A549 (cell line): ENCODE data around the gene SPDYE17.
"Not testable (repeated sequence)": the region's sequence is repeated elsewhere in the genome, so short reads cannot be mapped to it uniquely, and the experiment has no call there.

ENCODE experiments used
- EHMT2 ChIP-seq: fragments of 200-600 bp; sonication (generic); IDR thresholded peaks from 2 replicates; pipeline ENCODE4 v1.6.1; 2016; ENCODE audit warnings: antibody characterized with exemption, low read depth, mild to moderate bottlenecking, moderate library complexity
- EP300 ChIP-seq, 2 experiments: fragments of >200 bp; sonication (Bioruptor Twin); formaldehyde crosslinking; IDR thresholded peaks; 2 replicates in 1 of 2; 3 replicates in 1 of 2; pipeline ENCODE4 v1.6.1; 2016 to 2017
- HOXA7 ChIP-seq: fragments of 250-450 bp; sonication (Bioruptor Pico); IDR thresholded peaks from 2 replicates; pipeline ENCODE4 v1.5.0; 2020; ENCODE audit warnings: mild to moderate bottlenecking, moderate library complexity
- KDM5A ChIP-seq: fragments of 200-600 bp; sonication (generic); IDR thresholded peaks from 2 replicates; pipeline ENCODE4 v1.6.1; 2016; ENCODE audit warnings: antibody characterized with exemption, mild to moderate bottlenecking
- MYC ChIP-seq: IDR thresholded peaks from 2 replicates; pipeline ENCODE4 v1.6.1; 2012; ENCODE audit warnings: mild to moderate bottlenecking, inconsistent platforms, low read length, improper control_type of control experiment, borderline replicate concordance
- RAD21 ChIP-seq, 2 experiments: fragments of >200 bp in 1 of 2; sonication (Bioruptor Twin) in 1 of 2; formaldehyde crosslinking in 1 of 2; IDR thresholded peaks in 1 of 2; conservative IDR thresholded peaks in 1 of 2; 2 replicates in 1 of 2; 3 replicates in 1 of 2; pipeline ENCODE4 v1.6.1; 2012 to 2018; ENCODE audit warnings: inconsistent platforms in 1 of 2
- SREBF2 ChIP-seq: fragments of 450-650 bp; IDR thresholded peaks from 2 replicates; pipeline ENCODE4 v1.6.1; 2014; ENCODE audit warnings: mild to moderate bottlenecking, moderate library complexity
- TFCP2L1 ChIP-seq: fragments of 250-450 bp; sonication (Bioruptor Pico); IDR thresholded peaks from 2 replicates; pipeline ENCODE4 v1.5.0; 2021; ENCODE audit warnings: mild to moderate bottlenecking
- ZFP36 ChIP-seq: fragments of 450-650 bp; IDR thresholded peaks from 2 replicates; pipeline ENCODE4 v1.6.1; 2014; ENCODE audit warnings: borderline replicate concordance; ENCODE audit not compliant: partially characterized antibody
- TF ChIP-seq, protein P1 (sequence below): fragments of >200 bp; sonication (Bioruptor Twin); formaldehyde crosslinking; IDR thresholded peaks from 3 replicates; pipeline ENCODE4 v1.5.1; 2016
- TF ChIP-seq, protein P2 (sequence below): IDR thresholded peaks from 2 replicates; pipeline ENCODE4 v1.6.1; 2012
- TF ChIP-seq, protein P3 (sequence below): fragments of 200-600 bp; sonication (generic); IDR thresholded peaks from 2 replicates; pipeline ENCODE4 v1.6.1; 2016; ENCODE audit warnings: antibody characterized with exemption, mild to moderate bottlenecking, moderate library complexity
- TF ChIP-seq, protein P4 (sequence below): IDR thresholded peaks from 2 replicates; pipeline ENCODE4 v1.6.1; 2012
- TF ChIP-seq, protein P5 (sequence below): fragments of 250-450 bp; sonication (Bioruptor Pico); IDR thresholded peaks from 2 replicates; pipeline ENCODE4 v1.5.0; 2020; ENCODE audit warnings: low read depth, mild to moderate bottlenecking, moderate library complexity

DNA sequence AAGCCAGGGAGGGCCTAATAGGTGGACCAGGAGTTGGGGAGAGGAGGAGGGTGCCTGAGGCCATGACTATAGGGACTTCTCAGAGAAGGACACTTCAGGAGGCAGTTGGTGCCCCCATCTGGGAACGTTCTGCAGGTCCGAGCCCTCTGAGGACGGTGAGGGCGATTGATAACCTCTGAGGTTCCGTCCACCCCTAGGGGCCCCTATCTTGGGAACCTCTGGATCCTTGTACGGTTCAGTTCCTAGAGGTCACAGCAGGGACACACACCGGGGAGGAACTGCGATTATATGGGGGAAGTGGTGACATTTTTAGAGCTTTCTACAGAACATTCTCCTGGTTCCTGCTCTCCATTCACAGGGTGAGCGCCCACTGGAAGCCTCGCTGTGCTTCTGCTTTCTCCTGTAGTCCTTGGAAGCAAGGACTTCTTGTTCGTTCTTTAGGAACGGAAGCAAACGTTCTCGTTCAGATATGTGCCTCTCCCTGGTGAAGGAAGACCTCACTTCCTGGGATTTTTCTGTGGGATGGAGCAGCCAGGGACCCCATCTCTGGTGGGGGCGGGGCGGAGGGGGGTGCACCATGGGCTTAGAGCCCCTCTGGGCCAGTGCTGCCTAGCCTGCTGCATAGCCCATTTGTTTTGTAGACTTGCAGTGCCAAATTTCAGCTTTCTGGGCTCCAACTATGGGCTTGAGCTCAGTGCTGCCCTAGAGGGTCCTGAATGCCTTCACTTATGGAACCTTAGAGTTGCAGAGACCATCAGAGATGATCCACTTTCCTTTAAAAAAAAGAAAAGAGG lies 46.0 kb downstream of the SPDYE17 start:
- TF ChIP-seq EP300 (IDR thresholded peaks at IDR 0.05); RAD21 (conservative IDR thresholded peaks at IDR 0.05 in 1 of 2, IDR thresholded peaks at IDR 0.05 in 1 of 2); HOXA7 (CRISPR knock-in tag); SREBF2; MYC; KDM5A; EHMT2; ZFP36; TFCP2L1 (CRISPR knock-in tag): not testable (repeated sequence)
- TF ChIP-seq, protein P1, sequence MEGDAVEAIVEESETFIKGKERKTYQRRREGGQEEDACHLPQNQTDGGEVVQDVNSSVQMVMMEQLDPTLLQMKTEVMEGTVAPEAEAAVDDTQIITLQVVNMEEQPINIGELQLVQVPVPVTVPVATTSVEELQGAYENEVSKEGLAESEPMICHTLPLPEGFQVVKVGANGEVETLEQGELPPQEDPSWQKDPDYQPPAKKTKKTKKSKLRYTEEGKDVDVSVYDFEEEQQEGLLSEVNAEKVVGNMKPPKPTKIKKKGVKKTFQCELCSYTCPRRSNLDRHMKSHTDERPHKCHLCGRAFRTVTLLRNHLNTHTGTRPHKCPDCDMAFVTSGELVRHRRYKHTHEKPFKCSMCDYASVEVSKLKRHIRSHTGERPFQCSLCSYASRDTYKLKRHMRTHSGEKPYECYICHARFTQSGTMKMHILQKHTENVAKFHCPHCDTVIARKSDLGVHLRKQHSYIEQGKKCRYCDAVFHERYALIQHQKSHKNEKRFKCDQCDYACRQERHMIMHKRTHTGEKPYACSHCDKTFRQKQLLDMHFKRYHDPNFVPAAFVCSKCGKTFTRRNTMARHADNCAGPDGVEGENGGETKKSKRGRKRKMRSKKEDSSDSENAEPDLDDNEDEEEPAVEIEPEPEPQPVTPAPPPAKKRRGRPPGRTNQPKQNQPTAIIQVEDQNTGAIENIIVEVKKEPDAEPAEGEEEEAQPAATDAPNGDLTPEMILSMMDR, result not testable (repeated sequence)
- TF ChIP-seq, protein P2, sequence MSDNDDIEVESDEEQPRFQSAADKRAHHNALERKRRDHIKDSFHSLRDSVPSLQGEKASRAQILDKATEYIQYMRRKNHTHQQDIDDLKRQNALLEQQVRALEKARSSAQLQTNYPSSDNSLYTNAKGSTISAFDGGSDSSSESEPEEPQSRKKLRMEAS, result not testable (repeated sequence)
- TF ChIP-seq, protein P3, sequence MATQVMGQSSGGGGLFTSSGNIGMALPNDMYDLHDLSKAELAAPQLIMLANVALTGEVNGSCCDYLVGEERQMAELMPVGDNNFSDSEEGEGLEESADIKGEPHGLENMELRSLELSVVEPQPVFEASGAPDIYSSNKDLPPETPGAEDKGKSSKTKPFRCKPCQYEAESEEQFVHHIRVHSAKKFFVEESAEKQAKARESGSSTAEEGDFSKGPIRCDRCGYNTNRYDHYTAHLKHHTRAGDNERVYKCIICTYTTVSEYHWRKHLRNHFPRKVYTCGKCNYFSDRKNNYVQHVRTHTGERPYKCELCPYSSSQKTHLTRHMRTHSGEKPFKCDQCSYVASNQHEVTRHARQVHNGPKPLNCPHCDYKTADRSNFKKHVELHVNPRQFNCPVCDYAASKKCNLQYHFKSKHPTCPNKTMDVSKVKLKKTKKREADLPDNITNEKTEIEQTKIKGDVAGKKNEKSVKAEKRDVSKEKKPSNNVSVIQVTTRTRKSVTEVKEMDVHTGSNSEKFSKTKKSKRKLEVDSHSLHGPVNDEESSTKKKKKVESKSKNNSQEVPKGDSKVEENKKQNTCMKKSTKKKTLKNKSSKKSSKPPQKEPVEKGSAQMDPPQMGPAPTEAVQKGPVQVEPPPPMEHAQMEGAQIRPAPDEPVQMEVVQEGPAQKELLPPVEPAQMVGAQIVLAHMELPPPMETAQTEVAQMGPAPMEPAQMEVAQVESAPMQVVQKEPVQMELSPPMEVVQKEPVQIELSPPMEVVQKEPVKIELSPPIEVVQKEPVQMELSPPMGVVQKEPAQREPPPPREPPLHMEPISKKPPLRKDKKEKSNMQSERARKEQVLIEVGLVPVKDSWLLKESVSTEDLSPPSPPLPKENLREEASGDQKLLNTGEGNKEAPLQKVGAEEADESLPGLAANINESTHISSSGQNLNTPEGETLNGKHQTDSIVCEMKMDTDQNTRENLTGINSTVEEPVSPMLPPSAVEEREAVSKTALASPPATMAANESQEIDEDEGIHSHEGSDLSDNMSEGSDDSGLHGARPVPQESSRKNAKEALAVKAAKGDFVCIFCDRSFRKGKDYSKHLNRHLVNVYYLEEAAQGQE, result not testable (repeated sequence)
- TF ChIP-seq, protein P4, sequence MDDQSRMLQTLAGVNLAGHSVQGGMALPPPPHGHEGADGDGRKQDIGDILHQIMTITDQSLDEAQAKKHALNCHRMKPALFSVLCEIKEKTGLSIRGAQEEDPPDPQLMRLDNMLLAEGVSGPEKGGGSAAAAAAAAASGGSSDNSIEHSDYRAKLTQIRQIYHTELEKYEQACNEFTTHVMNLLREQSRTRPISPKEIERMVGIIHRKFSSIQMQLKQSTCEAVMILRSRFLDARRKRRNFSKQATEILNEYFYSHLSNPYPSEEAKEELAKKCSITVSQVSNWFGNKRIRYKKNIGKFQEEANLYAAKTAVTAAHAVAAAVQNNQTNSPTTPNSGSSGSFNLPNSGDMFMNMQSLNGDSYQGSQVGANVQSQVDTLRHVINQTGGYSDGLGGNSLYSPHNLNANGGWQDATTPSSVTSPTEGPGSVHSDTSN, result not testable (repeated sequence)
- TF ChIP-seq, protein P5, sequence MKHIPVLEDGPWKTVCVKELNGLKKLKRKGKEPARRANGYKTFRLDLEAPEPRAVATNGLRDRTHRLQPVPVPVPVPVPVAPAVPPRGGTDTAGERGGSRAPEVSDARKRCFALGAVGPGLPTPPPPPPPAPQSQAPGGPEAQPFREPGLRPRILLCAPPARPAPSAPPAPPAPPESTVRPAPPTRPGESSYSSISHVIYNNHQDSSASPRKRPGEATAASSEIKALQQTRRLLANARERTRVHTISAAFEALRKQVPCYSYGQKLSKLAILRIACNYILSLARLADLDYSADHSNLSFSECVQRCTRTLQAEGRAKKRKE (CRISPR knock-in tag), result not testable (repeated sequence)
